Glutamatergic neuron (in vitro differentiated cells): ENCODE data around the gene KCNC2. TPM values are rescaled to one million over a fixed set of nuclear protein-coding genes. Genes with fewer than 3 reads are reported as not detected.

Experiments used
- DNase-seq: peaks from one replicate; pipeline ENCODE4 v3.0.0; 2022
- H3K27ac Mint-ChIP-seq: one replicate; pipeline ENCODE4 v1.8.0; 2020; ENCODE audit warnings: mild to moderate bottlenecking, mixed read lengths, inconsistent platforms; ENCODE audit not compliant: unreplicated experiment
- H3K27me3 Mint-ChIP-seq: one replicate; pipeline ENCODE4 v1.8.0; 2020; ENCODE audit warnings: mild to moderate bottlenecking, moderate library complexity, mixed read lengths, inconsistent platforms; ENCODE audit not compliant: unreplicated experiment
- H3K36me3 Mint-ChIP-seq: one replicate; pipeline ENCODE4 v1.8.0; 2020; ENCODE audit warnings: mild to moderate bottlenecking, mixed read lengths, inconsistent platforms; ENCODE audit not compliant: unreplicated experiment
- H3K4me1 Mint-ChIP-seq: one replicate; pipeline ENCODE4 v1.8.0; 2020; ENCODE audit warnings: mild to moderate bottlenecking, low read depth, mixed read lengths, inconsistent platforms; ENCODE audit not compliant: unreplicated experiment
- H3K4me3 Mint-ChIP-seq: one replicate; pipeline ENCODE4 v1.8.0; 2020; ENCODE audit warnings: mild to moderate bottlenecking, mixed read lengths, inconsistent platforms; ENCODE audit not compliant: unreplicated experiment
- H3K9me3 Mint-ChIP-seq: one replicate; pipeline ENCODE4 v1.8.0; 2020; ENCODE audit warnings: mild to moderate bottlenecking, moderate library complexity, mixed read lengths, inconsistent platforms; ENCODE audit not compliant: unreplicated experiment
- total RNA-seq: library from RNA; stranded (reverse); fragmentation: NEBNext Ultra II Directional; extraction: Animal tissue kit (Norgen Biotek cat#: 25700); gene quantifications from one replicate; pipeline ENCODE4 v1.2.1, GENCODE V29; 2021; ENCODE audit not compliant: unreplicated experiment
- TF ChIP-seq, protein P1 (sequence below): fragments of 200-600 bp; sonication (generic); IDR thresholded peaks from one replicate; pipeline ENCODE4 v1.5.0; 2021; ENCODE audit not compliant: partially characterized antibody, unreplicated experiment

Gene KCNC2
- total RNA-seq, 1 donor from 2014 or later = 11.6 TPM

DNA sequence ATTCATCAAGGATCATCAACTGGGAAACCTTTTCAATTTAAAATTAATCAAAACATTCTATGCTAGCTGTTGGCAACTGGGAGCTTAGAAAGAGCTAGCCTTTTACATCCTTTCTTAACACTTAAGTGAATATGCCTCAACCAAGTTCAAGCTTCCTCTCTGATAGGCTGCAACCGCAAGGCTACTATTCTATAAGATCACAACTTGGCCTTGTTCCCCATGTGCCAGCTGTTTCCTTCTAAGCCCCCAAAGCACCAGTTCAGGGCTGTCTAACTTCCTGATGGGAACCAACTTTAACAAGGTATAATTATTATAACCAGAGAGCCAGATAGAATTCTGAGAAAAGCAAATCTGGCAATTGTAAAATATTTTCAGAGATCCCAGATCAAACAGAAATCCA lies 37.0 kb downstream of the KCNC2 start:
- Mint-ChIP-seq H3K27me3 (peaks cover 4% of the 10 kb centered on the region), H3K9me3 (no peaks in the 10 kb centered on the region), H3K4me1 (no peaks in the 10 kb centered on the region), H3K36me3 (no peaks in the 10 kb centered on the region), H3K27ac (no peak overlapping the region), H3K4me3 (no peak overlapping the region)
- no peak for DNase-seq
- TF ChIP-seq, protein P1, sequence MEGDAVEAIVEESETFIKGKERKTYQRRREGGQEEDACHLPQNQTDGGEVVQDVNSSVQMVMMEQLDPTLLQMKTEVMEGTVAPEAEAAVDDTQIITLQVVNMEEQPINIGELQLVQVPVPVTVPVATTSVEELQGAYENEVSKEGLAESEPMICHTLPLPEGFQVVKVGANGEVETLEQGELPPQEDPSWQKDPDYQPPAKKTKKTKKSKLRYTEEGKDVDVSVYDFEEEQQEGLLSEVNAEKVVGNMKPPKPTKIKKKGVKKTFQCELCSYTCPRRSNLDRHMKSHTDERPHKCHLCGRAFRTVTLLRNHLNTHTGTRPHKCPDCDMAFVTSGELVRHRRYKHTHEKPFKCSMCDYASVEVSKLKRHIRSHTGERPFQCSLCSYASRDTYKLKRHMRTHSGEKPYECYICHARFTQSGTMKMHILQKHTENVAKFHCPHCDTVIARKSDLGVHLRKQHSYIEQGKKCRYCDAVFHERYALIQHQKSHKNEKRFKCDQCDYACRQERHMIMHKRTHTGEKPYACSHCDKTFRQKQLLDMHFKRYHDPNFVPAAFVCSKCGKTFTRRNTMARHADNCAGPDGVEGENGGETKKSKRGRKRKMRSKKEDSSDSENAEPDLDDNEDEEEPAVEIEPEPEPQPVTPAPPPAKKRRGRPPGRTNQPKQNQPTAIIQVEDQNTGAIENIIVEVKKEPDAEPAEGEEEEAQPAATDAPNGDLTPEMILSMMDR = no peak

DNA sequence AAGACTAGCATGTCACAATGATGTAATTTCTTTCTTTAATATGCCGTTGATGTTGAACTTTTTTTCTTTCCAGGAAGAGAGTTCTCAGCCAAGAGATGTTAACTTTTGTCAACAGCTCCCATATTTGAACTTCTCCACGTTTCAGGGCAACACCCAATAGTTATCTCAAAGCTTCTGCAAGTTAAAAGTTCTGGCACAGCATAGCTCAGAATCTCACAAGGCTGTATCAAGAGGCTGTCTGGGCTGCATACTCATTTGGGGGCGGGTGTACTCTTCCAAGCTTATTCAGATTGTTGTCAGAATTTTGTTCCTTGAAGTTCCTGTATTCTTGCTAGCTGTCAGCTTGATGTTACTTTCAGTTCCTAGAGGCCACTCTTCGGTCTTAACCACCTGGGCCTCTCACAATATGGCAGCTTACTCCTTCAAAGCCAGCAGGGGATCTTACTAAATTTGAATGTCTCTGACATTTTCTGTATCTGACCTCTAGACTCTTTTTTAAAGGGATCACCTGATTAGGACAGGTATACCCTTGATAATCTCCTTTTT lies 38.9 kb downstream of the KCNC2 start:
- Mint-ChIP-seq H3K36me3 (no peaks in the 10 kb centered on the region), H3K4me1 (no peaks in the 10 kb centered on the region), H3K27me3 (peaks cover 2% of the 10 kb centered on the region), H3K27ac (no peak overlapping the region), H3K4me3 (no peak overlapping the region), H3K9me3 (no peaks in the 10 kb centered on the region)
- TF ChIP-seq, protein P1 = no peak
- no peak for DNase-seq

DNA sequence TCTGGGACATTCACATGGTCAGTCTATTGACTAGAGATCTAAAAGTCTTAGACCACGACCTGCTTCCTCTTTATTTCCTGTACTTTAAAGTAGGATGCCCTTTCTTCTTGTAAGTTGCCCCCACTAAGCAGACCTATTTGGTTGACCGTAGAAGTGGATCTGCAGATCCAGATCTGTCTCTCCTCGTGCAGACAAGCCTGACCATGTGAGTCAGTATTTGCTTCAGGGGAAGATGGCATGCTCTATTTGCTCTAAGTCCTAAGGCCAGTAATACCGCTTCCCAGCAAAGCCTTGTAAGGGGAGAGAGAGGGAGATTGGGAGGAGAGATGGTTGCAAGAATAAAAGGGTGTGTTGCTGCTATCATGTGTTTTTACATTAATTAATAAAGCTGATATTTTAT lies 46.8 kb downstream of the KCNC2 start:
- no peak overlapping the region for H3K4me3 Mint-ChIP-seq
- peaks cover 9% of the 10 kb centered on the region for H3K4me1 Mint-ChIP-seq

DNA sequence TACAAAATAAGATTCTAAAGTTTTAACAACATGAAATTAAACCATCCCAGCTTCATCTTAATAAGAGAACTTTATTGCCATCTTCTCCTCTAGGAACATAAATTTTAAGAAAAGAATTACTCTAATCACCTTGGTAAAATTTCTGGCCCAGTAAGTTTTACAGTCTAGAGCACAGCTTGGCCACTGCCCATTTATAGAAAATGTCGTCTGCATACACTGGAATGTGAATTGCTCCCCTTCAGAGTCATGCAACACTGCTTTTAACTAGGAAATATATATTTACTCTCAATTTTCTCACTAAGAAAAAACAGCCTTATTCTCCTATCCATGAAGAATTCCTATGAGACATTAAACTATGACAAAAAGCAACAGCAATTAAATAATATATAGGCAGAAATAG lies 48.2 kb downstream of the KCNC2 start:
- TF ChIP-seq, protein P1 = no peak
- Mint-ChIP-seq H3K27ac (no peak overlapping the region), H3K4me3 (no peak overlapping the region), H3K9me3 (no peaks in the 10 kb centered on the region), H3K27me3 (no peaks in the 10 kb centered on the region), H3K4me1 (peaks cover 11% of the 10 kb centered on the region), H3K36me3 (no peaks in the 10 kb centered on the region)
- no peak for DNase-seq

More for the DNA sequence above, 46.8 kb downstream of the KCNC2 start:
- Mint-ChIP-seq H3K9me3 (no peaks in the 10 kb centered on the region), H3K27ac (no peak overlapping the region), H3K36me3 (no peaks in the 10 kb centered on the region), H3K27me3 (no peaks in the 10 kb centered on the region)
- TF ChIP-seq, protein P1 = no peak
- DNase-seq = no peak

DNA sequence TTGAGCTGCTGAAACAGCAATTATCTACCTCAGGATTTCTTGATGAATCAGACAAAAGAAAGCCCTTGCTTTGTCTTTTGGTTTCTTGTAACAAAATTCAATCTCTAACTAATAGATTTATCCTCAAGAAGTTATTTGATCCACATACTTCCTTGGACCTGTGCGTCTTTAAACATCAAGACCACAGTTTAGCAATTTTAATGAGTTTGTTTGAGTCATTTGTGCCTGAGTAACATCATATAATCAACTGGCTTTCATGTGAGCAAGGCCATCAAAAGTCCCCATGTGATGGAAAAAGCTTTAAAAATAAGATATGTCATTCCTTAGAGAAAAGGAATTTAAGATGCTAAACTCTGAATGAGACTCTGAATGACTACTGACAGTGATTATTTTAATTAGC lies 52.3 kb downstream of the KCNC2 start:
- no peak overlapping the region for H3K27ac Mint-ChIP-seq
- H3K9me3 Mint-ChIP-seq = no peaks in the 10 kb centered on the region
- H3K4me1 Mint-ChIP-seq = peaks cover 11% of the 10 kb centered on the region
- no peaks in the 10 kb centered on the region for H3K27me3 Mint-ChIP-seq
- H3K36me3 Mint-ChIP-seq = no peaks in the 10 kb centered on the region
- no peak overlapping the region for H3K4me3 Mint-ChIP-seq
- TF ChIP-seq, protein P1 = no peak
- DNase-seq = no peak
